Measurements from ENCODE around the gene FGGY.

DNA sequence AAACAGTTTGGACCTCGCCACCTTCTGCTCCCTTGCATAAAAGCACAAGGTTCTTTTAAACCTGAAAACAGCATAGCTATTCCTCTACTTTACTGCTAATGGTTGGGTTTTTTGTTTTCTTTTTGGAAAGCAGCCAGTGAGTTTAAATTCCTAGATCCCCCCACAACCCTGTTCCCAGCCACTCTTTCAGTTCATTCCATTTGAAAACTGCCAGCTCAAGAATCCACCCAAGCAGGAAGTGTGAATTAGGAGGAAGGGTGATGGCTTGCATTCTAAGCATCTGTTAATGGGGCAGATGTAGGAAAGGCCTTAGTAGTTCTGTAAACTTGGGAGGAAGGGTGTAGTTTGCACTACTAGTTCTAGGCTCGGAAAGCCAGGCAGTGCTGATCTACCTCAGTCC, 344.9 kb downstream of the FGGY start:
- TF ChIP-seq YY1 (IDR thresholded peaks at IDR 0.05; ENCODE audit: insufficient read depth, insufficient read length) (no peak), ZNF274 (IDR thresholded peaks at IDR 0.05; ENCODE audit: low read depth, low read length) (no peak)

Data from NT2/D1 (cell line).